NCI-H2081 (cell line): Measurements from ENCODE around the gene UBAP1.
"Not testable (repeated sequence)": the region's sequence is repeated elsewhere in the genome, so short reads cannot be mapped to it uniquely, and the experiment has no call there.

Experiments used
- DNase-seq, 2 experiments: peaks; one replicate each; lab custom pipeline; 2025; lab: John Stamatoyannopoulos, UW

UBAP1 gene

GRCh38 chr9:34179213-34180136 is 632 bp downstream of the UBAP1 start:
- peak in 1 of 2 experiments; percentile 54 for DNase-seq

GRCh38 chr9:34185778-34186551 is 7.1 kb downstream of the UBAP1 start:
- peak in 1 of 2 experiments; percentile 76 for DNase-seq

GRCh38 chr9:34187891-34188240 is 9.0 kb downstream of the UBAP1 start:
- DNase-seq: no peak

- DNase-seq: peak; percentile 56 to 84
These were observed 12.4 kb downstream of the UBAP1 start for GRCh38 chr9:34190996-34191892.

- no peak for DNase-seq
These were observed 16.3 kb downstream of the UBAP1 start for GRCh38 chr9:34195143-34195542.

- not testable (repeated sequence) for DNase-seq
These were observed 18.4 kb downstream of the UBAP1 start for GRCh38 chr9:34197286-34197685.

- no peak for DNase-seq
These were observed 19.2 kb downstream of the UBAP1 start for GRCh38 chr9:34197756-34198711.

DNA sequence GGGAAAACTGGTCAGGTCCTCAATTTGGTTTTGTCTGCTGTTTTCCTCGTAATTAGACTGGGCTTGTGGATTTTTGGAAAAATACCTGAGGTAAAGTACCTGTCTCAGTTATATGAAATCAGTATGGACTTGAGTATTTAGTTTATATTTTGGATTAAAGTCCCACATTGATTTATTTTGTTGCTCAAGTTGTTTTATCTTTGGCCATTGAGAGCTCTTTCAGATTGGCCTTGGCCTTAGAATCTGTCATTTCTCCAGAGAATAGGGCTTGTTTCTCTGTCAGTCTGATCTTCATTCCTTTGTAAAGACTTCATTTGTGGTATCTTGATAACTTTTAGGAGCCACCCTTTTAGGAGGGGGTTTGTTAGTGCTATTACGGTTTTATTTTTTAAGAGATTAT is 21.2 kb downstream of the UBAP1 start:
- DNase-seq: no peak

GRCh38 chr9:34203275-34203991 is 24.6 kb downstream of the UBAP1 start:
- no peak for DNase-seq

GRCh38 chr9:34203992-34204635 is 25.3 kb downstream of the UBAP1 start:
- no peak for DNase-seq

- no peak for DNase-seq
These were observed 26.3 kb downstream of the UBAP1 start for GRCh38 chr9:34205102-34205501.

- DNase-seq: no peak
These were observed 27.7 kb downstream of the UBAP1 start for GRCh38 chr9:34206561-34206960.

- no peak for DNase-seq
These were observed 32.6 kb downstream of the UBAP1 start for GRCh38 chr9:34211395-34211794.

DNA sequence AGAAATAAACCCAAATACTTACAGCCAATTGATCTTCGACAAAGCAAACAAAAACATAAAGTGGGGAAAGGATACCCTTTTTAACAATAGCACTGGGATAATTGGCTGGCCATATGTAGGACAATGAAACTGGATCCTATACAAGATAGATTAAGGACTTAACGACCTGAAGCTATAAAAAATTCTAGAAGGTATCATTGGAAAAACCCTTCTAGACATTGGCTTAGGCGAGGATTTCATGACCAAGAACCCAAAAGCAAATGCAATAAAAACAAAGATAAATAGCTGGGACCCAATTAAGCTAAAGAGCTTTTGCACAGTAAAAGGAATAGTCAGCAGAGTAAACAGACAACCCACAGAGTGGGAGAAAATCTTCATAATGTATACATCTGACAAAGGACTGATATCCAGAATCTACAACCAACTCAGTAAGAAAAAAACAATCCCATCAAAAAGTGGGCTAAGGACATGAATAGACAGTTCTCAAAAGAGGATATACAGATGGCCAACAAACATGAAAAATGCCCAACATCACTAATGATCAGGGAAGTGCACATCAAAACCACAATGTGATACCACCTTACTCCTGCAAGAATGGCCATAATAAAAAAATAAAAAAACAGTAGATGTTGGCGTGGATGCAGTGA is 35.6 kb downstream of the UBAP1 start:
- peak in 1 of 2 experiments; percentile 41 for DNase-seq

DNA sequence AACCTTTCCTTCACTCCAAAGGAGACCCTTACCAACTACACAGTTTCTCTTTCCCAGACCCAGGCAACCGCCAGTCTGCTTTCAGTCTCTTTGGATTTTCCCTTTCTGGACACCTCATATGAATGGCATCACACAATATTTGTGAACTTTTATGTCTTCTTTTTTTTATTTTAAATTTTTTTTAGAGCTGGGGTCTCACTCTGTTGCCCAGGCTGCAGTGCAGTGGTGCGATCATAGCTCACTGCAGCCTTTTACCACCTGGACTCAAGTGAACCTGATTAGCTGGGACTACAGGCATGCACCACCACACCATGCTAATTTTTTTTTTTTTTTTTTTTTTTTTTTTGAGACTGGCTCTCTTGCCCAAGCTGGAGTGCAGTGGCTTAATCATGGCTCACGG is 37.5 kb downstream of the UBAP1 start:
- DNase-seq: no peak

- not testable (repeated sequence) for DNase-seq
These were observed 38.2 kb downstream of the UBAP1 start for GRCh38 chr9:34217015-34217414.

GRCh38 chr9:34218446-34218845 is 39.6 kb downstream of the UBAP1 start:
- no peak for DNase-seq

DNA sequence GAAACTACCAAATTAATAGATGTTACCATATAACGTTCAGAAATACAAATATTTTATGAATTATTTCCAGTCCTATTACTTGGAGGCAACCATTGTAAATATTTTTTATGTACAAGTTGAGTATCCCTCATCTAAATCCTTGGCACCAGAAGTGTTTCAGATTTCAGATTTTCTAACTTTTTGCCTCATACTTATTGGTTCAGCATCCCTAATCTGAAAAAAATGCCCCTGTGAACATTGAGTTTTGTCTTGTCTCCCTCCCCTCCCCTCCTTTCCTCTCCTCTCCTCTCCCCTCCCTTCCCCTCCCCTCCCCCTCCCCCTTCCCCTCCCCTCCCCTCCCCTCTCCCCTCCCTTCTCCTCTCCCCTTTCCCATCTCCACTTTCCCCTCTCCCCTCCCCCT is 40.6 kb downstream of the UBAP1 start:
- DNase-seq: no peak

DNA sequence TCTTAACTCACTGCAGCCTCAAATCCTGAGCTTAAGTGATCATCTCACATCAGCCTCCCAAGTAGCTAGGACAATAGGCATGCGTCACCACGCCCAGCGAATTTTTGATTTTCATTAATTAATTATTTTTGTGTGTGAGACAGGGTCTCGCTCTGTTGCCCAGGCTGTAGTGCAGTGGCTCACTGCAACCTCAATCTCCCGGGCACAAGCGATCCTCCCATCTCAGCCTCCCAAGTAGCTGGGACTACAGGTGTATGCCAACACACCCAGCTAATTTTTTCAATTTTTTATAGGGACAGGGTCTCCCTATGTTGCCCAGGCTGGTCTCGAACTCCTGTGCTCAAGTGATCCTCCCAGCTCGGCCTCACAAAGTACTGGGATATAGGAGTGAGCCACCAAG is 41.4 kb downstream of the UBAP1 start:
- DNase-seq: no peak
